HepG2 (cell line): ENCODE data around the gene TSSK3. TPM values are rescaled to one million over a fixed set of nuclear protein-coding genes. Genes with fewer than 3 reads are reported as not detected.

ENCODE experiments used
- ARNT2 ChIP-seq: sonication (generic); formaldehyde crosslinking; IDR thresholded peaks from 2 replicates; pipeline ENCODE4 v1.8.0; 2022; ENCODE audit warnings: mild to moderate bottlenecking, low read depth, missing genetic modification reagents, moderate library complexity
- CENPT ChIP-seq: sonication (generic); formaldehyde crosslinking; IDR thresholded peaks from 2 replicates; pipeline ENCODE4 v1.8.0; 2022; ENCODE audit warnings: low read depth, mild to moderate bottlenecking, moderate library complexity, missing genetic modification reagents
- CREBL2 ChIP-seq: sonication (generic); formaldehyde crosslinking; IDR thresholded peaks from 2 replicates; pipeline ENCODE4 v1.8.1; 2023; ENCODE audit warnings: missing genetic modification reagents, mild to moderate bottlenecking, borderline replicate concordance
- CSRNP1 ChIP-seq: sonication (generic); formaldehyde crosslinking; IDR thresholded peaks from 2 replicates; pipeline ENCODE4 v1.8.1; 2023; ENCODE audit warnings: mild to moderate bottlenecking, missing genetic modification reagents
- DPF2 ChIP-seq: sonication (generic); formaldehyde crosslinking; IDR thresholded peaks from 2 replicates; pipeline ENCODE4 v1.4.0; 2020; ENCODE audit warnings: mild to moderate bottlenecking, low read depth, missing genetic modification reagents, borderline replicate concordance
- FOXC1 ChIP-seq: sonication (generic); formaldehyde crosslinking; IDR thresholded peaks from 2 replicates; pipeline ENCODE4 v1.8.0; 2022; ENCODE audit warnings: mild to moderate bottlenecking, missing genetic modification reagents, borderline replicate concordance
- HNRNPH1 ChIP-seq: fragments of 200-400 bp; formaldehyde crosslinking; optimal IDR thresholded peaks from 2 replicates; pipeline ENCODE3; 2017; ENCODE audit warnings: mild to moderate bottlenecking, low read depth, low read length
- IKZF1 ChIP-seq: fragments of 450-650 bp; IDR thresholded peaks from 2 replicates; pipeline ENCODE4 v1.7.1; 2016
- MED8 ChIP-seq: sonication (generic); formaldehyde crosslinking; IDR thresholded peaks from 2 replicates; pipeline ENCODE4 v1.8.1; 2023; ENCODE audit warnings: mild to moderate bottlenecking, missing genetic modification reagents; ENCODE audit not compliant: insufficient replicate concordance
- MTF1 ChIP-seq: sonication (generic); formaldehyde crosslinking; IDR thresholded peaks from 2 replicates; pipeline ENCODE4 v1.5.0; 2020; ENCODE audit warnings: missing genetic modification reagents
- MYPOP ChIP-seq: sonication (generic); formaldehyde crosslinking; IDR thresholded peaks from 2 replicates; pipeline ENCODE4 v1.8.1; 2023; ENCODE audit warnings: mild to moderate bottlenecking, moderate library complexity, missing genetic modification reagents
- NCOA2 ChIP-seq: sonication (generic); formaldehyde crosslinking; IDR thresholded peaks from 2 replicates; pipeline ENCODE4 v1.8.0; 2022; ENCODE audit warnings: inconsistent platforms
- PAF1 ChIP-seq: IDR thresholded peaks from 2 replicates; pipeline ENCODE4 v1.6.1; 2016; ENCODE audit warnings: missing genetic modification reagents, missing compliant biosample characterization
- SMC3 ChIP-seq: IDR thresholded peaks from 2 replicates; pipeline ENCODE4 v1.6.1; 2011; ENCODE audit warnings: low read length, improper control_type of control experiment
- SRSF4 ChIP-seq: fragments of 200-400 bp; formaldehyde crosslinking; IDR thresholded peaks from one replicate; pipeline ENCODE4 v1.6.1; 2018; ENCODE audit warnings: mild to moderate bottlenecking, low read depth, low read length, moderate library complexity; ENCODE audit not compliant: poor library complexity, severe bottlenecking
- THAP11 ChIP-seq: IDR thresholded peaks from 2 replicates; pipeline ENCODE4 v1.6.1; 2016; ENCODE audit warnings: missing biosample characterization, missing genetic modification reagents
- ZNF142 ChIP-seq: sonication (generic); formaldehyde crosslinking; IDR thresholded peaks from 2 replicates; pipeline ENCODE4 v1.4.0; 2020; ENCODE audit warnings: missing genetic modification reagents
- ZNF235 ChIP-seq: sonication (generic); formaldehyde crosslinking; IDR thresholded peaks from 2 replicates; pipeline ENCODE4 v1.8.1; 2023; ENCODE audit warnings: mild to moderate bottlenecking, missing genetic modification reagents, borderline replicate concordance
- ZNF251 ChIP-seq: sonication (generic); formaldehyde crosslinking; IDR thresholded peaks from 2 replicates; pipeline ENCODE4 v1.9.0; 2021; ENCODE audit warnings: mild to moderate bottlenecking, missing genetic modification reagents
- ZNF256 ChIP-seq: sonication (generic); formaldehyde crosslinking; conservative IDR thresholded peaks from 2 replicates; pipeline ENCODE4 v1.4.0; 2020; ENCODE audit warnings: missing genetic modification reagents
- ZNF354B ChIP-seq: sonication (generic); formaldehyde crosslinking; IDR thresholded peaks from 2 replicates; pipeline ENCODE4 v1.8.0; 2022; ENCODE audit warnings: mild to moderate bottlenecking, missing genetic modification reagents
- polyA plus RNA-seq, 8 experiments: library from polyadenylated mRNA; depleted of rRNA in 3 of 8; stranded (reverse) in 7 of 8; unstranded in 1 of 8; fragments of >200 nt; fragmentation: Illumina TruSeq in 4 of 8; extraction: Trizol in 4 of 8; gene quantifications; 2 replicates each; pipeline versions ENCODE4 v1.2.1 to v1.2.3, GENCODE V29; 2011 to 2016; ENCODE audit warnings: low read depth in 4 of 8, missing spikeins in 1 of 8, mixed read lengths in 1 of 8; ENCODE audit not compliant: insufficient read depth in 1 of 8
- total RNA-seq, 5 experiments: library from RNA; depleted of rRNA; stranded (reverse); fragments of >200 nt; fragmentation: Illumina TruSeq; extraction: Trizol; gene quantifications; 2 replicates each; pipeline ENCODE4 v1.2.3, GENCODE V29; 2016; ENCODE audit warnings: low read depth in 1 of 5

The TSSK3 gene
- total and polyA plus RNA-seq, 2 of the 13 experiments (the other 11 are each of a cell fraction or from before 2014, with no cell fraction given) = 1.0 to 1.1 TPM

- TF ChIP-seq DPF2 (CRISPR knock-in tag) = no peak
- peak; percentile 66; the same call in 1 of the 2 replicates for TF ChIP-seq ARNT2 (CRISPR knock-in tag)
- TF ChIP-seq SMC3 = no peak
- no peak for TF ChIP-seq ZNF251 (CRISPR knock-in tag)
- TF ChIP-seq CSRNP1 (CRISPR knock-in tag) = 0 out of 2 replicates have a peak, but pooled peaks have one; percentile 21
- no peak for TF ChIP-seq SRSF4
- no peak for TF ChIP-seq PAF1 (CRISPR knock-in tag)
- TF ChIP-seq ZNF142 (CRISPR knock-in tag) = 0 out of 2 replicates have a peak, but pooled peaks have one; percentile 34
- no peak for TF ChIP-seq ZNF354B
- no peak for TF ChIP-seq MED8
- no peak for TF ChIP-seq NCOA2 (CRISPR knock-in tag)
- TF ChIP-seq MTF1 = 0 out of 2 replicates have a peak, but pooled peaks have one; percentile 53
- TF ChIP-seq THAP11 = peak; percentile 26; the same call in 1 of the 2 replicates
- TF ChIP-seq MYPOP (CRISPR knock-in tag) = no peak; the same call in 1 of the 2 replicates
- no peak for TF ChIP-seq HNRNPH1
- TF ChIP-seq FOXC1 (CRISPR knock-in tag) = 0 out of 2 replicates have a peak, but pooled peaks have one; percentile 29
- TF ChIP-seq ZNF235 (CRISPR knock-in tag) = peak; percentile 39; the same call in 1 of the 2 replicates
- TF ChIP-seq CREBL2 (CRISPR knock-in tag) = no peak
- TF ChIP-seq ZNF256 = peak; percentile 35; the same call in 1 of the 2 replicates
- no peak for TF ChIP-seq CENPT (CRISPR knock-in tag)
- TF ChIP-seq IKZF1 = no peak
Observed at GRCh38 chr1:32351399-32352238, 10.7 kb upstream of the TSSK3 start (continued).
